Vagina (tissue), 2 donors: Measurements from ENCODE around the gene RHOT2. TPM values are rescaled to one million over a fixed set of nuclear protein-coding genes. Genes with fewer than 3 reads are reported as not detected.

Experiments
- DNase-seq, 2 donors: peaks; one replicate each; pipeline ENCODE4 v3.0.0-alpha.2; 2017; ENCODE audit errors: extremely low spot score in 2 of 2
- H3K27ac ChIP-seq: fragments of 200-600 bp; sonication (generic); one replicate; pipeline ENCODE4 v1.5.1; 2019
- H3K27me3 ChIP-seq: fragments of 200-600 bp; sonication (generic); one replicate; pipeline ENCODE4 v1.5.1; 2019
- H3K36me3 ChIP-seq, 2 donors: fragments of 200-600 bp; sonication (generic); one replicate each; pipeline ENCODE4 v1.5.1; 2017 to 2019
- H3K4me1 ChIP-seq: fragments of 200-600 bp; sonication (generic); one replicate; pipeline ENCODE4 v1.5.1; 2019
- H3K4me3 ChIP-seq, 2 donors: fragments of 200-600 bp; sonication (generic); 1 replicate in 1 of 2; 2 replicates in 1 of 2; pipeline ENCODE4 v1.5.1; 2016 to 2019
- H3K9me3 ChIP-seq: fragments of 200-600 bp; sonication (generic); one replicate; pipeline ENCODE4 v1.5.1; 2019
- POLR2A ChIP-seq, 2 donors: fragments of 450-650 bp; IDR thresholded peaks; one replicate each; pipeline ENCODE4 v1.6.1; 2017; ENCODE audit warnings: antibody characterized with exemption in 2 of 2, mild to moderate bottlenecking in 2 of 2, moderate library complexity in 2 of 2
- POLR2AphosphoS5 ChIP-seq, 2 donors: sonication (generic); formaldehyde crosslinking; IDR thresholded peaks; one replicate each; pipeline ENCODE4 v1.9.0; 2017; ENCODE audit warnings: antibody characterized with exemption in 2 of 2, mild to moderate bottlenecking in 2 of 2, low read depth in 1 of 2; ENCODE audit not compliant: insufficient read depth in 1 of 2
- intact Hi-C: fragments of 100-400 bp; cut with DNase I; formaldehyde crosslinking; loops from one replicate; pipeline ENCODE4 v1.15.1; 2023
- total RNA-seq: library from RNA; depleted of rRNA; stranded (reverse); fragments of >200 nt; gene quantifications from one replicate; pipeline ENCODE4 v1.2.3, GENCODE V29; 2016
- TF ChIP-seq, protein P1 (sequence below), 3 experiments: fragments of 450-650 bp in 2 of 3; fragments of 200-600 bp in 1 of 3; sonication (generic) in 1 of 3; IDR thresholded peaks; one replicate each; pipeline ENCODE4 v1.5.1; 2017 to 2019; ENCODE audit warnings: antibody characterized with exemption in 3 of 3, mild to moderate bottlenecking in 2 of 3, moderate library complexity in 2 of 3

RHOT2 gene
- total RNA-seq, 1 donor from 2014 or later: 91.1 TPM

DNA sequence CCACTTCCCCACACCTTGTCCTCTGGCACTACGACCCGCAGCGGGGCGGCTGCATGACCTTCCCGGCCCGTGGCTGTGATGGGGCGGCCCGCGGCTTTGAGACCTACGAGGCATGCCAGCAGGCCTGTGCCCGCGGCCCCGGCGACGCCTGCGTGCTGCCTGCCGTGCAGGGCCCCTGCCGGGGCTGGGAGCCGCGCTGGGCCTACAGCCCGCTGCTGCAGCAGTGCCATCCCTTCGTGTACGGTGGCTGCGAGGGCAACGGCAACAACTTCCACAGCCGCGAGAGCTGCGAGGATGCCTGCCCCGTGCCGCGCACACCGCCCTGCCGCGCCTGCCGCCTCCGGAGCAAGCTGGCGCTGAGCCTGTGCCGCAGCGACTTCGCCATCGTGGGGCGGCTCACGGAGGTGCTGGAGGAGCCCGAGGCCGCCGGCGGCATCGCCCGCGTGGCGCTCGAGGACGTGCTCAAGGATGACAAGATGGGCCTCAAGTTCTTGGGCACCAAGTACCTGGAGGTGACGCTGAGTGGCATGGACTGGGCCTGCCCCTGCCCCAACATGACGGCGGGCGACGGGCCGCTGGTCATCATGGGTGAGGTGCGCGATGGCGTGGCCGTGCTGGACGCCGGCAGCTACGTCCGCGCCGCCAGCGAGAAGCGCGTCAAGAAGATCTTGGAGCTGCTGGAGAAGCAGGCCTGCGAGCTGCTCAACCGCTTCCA, 34.4 kb upstream of the RHOT2 start:
- Histone ChIP-seq H3K27me3 (no peaks in the 10 kb centered on the region), H3K4me1 (peaks cover 48% of the 10 kb centered on the region), H3K4me3 (no peak overlapping the region), H3K36me3 (no peaks in the 10 kb centered on the region), H3K9me3 (no peaks in the 10 kb centered on the region), H3K27ac (no peak overlapping the region)
- intact Hi-C loops: no loop called here
- TF ChIP-seq POLR2A (IDR thresholded peaks at IDR 0.05) (no peak), POLR2AphosphoS5 (IDR thresholded peaks at IDR 0.05; ENCODE audit: insufficient read depth in 1 of 2, low read depth in 1 of 2) (no peak)
- TF ChIP-seq, protein P1, sequence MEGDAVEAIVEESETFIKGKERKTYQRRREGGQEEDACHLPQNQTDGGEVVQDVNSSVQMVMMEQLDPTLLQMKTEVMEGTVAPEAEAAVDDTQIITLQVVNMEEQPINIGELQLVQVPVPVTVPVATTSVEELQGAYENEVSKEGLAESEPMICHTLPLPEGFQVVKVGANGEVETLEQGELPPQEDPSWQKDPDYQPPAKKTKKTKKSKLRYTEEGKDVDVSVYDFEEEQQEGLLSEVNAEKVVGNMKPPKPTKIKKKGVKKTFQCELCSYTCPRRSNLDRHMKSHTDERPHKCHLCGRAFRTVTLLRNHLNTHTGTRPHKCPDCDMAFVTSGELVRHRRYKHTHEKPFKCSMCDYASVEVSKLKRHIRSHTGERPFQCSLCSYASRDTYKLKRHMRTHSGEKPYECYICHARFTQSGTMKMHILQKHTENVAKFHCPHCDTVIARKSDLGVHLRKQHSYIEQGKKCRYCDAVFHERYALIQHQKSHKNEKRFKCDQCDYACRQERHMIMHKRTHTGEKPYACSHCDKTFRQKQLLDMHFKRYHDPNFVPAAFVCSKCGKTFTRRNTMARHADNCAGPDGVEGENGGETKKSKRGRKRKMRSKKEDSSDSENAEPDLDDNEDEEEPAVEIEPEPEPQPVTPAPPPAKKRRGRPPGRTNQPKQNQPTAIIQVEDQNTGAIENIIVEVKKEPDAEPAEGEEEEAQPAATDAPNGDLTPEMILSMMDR (IDR thresholded peaks at IDR 0.05): no peak
- no peak for DNase-seq

- H3K27me3 ChIP-seq: no peaks in the 10 kb centered on the region
- DNase-seq: no peak
- H3K36me3 ChIP-seq: no peaks in the 10 kb centered on the region
- no peaks in the 10 kb centered on the region for H3K9me3 ChIP-seq
- intact Hi-C loops: no loop called here
- TF ChIP-seq, protein P1 (IDR thresholded peaks at IDR 0.05): no peak
- TF ChIP-seq POLR2A (IDR thresholded peaks at IDR 0.05) (no peak), POLR2AphosphoS5 (IDR thresholded peaks at IDR 0.05; ENCODE audit: insufficient read depth in 1 of 2, low read depth in 1 of 2) (no peak)
- no peak overlapping the region for H3K4me3 ChIP-seq
- no peak overlapping the region for H3K27ac ChIP-seq
- peaks cover 48% of the 10 kb centered on the region for H3K4me1 ChIP-seq
Observed at GRCh38 chr16:634051-634670, 33.8 kb upstream of the RHOT2 start.

DNA sequence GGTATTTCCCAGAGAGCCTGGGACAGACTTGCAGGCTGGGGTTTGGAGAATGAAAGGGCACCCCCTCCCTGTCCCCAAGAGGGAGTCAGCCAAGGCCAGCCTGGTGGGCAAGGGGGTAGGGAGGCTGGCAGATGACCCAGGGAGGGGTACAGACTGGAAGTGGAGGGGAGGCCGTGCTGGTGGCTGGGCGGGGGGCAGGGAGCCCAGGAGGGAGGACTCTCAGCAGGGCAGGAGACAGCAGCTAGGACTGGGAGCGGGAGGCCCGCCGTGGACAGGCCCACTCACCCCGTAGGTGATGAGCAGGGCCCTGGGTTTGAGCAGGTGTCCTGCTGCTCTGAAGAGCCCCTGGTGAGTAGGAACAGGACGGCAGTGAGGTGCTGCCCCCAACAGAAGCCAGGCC, 32.9 kb upstream of the RHOT2 start:
- no peak overlapping the region for H3K27ac ChIP-seq
- intact Hi-C loops: no loop called here

GRCh38 chr16:635573-636205, 32.2 kb upstream of the RHOT2 start:
- DNase-seq: no peak
- TF ChIP-seq, protein P1 (IDR thresholded peaks at IDR 0.05): no peak
- TF ChIP-seq POLR2A (IDR thresholded peaks at IDR 0.05): no peak
- TF ChIP-seq POLR2AphosphoS5 (IDR thresholded peaks at IDR 0.05; ENCODE audit: insufficient read depth in 1 of 2, low read depth in 1 of 2): no peak
- Histone ChIP-seq H3K27ac (peak overlapping the region; percentile 99), H3K4me1 (peaks cover 39% of the 10 kb centered on the region), H3K27me3 (no peaks in the 10 kb centered on the region), H3K36me3 (no peaks in the 10 kb centered on the region), H3K4me3 (peak overlapping the region; percentile 69 to 96), H3K9me3 (no peaks in the 10 kb centered on the region)
- intact Hi-C loops: no loop called here

More for the DNA sequence above, 32.9 kb upstream of the RHOT2 start:
- Histone ChIP-seq H3K9me3 (no peaks in the 10 kb centered on the region), H3K36me3 (no peaks in the 10 kb centered on the region), H3K27me3 (no peaks in the 10 kb centered on the region), H3K4me1 (peaks cover 40% of the 10 kb centered on the region), H3K4me3 (peak overlapping the region; percentile 69 to 96)
- DNase-seq: no peak
- TF ChIP-seq POLR2A (IDR thresholded peaks at IDR 0.05) (no peak), POLR2AphosphoS5 (IDR thresholded peaks at IDR 0.05; ENCODE audit: insufficient read depth in 1 of 2, low read depth in 1 of 2) (no peak)
- TF ChIP-seq, protein P1 (IDR thresholded peaks at IDR 0.05): no peak
